ENCODE results near the gene CARD9.

The CARD9 gene

GRCh38 chr9:136387217-136387616 is 13.7 kb upstream of the CARD9 start:
- TF ChIP-seq CTCF (IDR thresholded peaks at IDR 0.05; ENCODE audit: low read depth, low read length), result no peak
- H3K4me3 ChIP-seq (ENCODE audit: low read depth, low read length), result no peak overlapping the region

- no peak overlapping the region for H3K4me3 ChIP-seq (ENCODE audit: low read depth, low read length)
- TF ChIP-seq CTCF (IDR thresholded peaks at IDR 0.05; ENCODE audit: low read depth, low read length), result no peak
These were observed 12.5 kb upstream of the CARD9 start for GRCh38 chr9:136386018-136386417.

GRCh38 chr9:136385015-136385414 is 11.5 kb upstream of the CARD9 start:
- no peak overlapping the region for H3K4me3 ChIP-seq (ENCODE audit: low read depth, low read length)
- no peak for TF ChIP-seq CTCF (IDR thresholded peaks at IDR 0.05; ENCODE audit: low read depth, low read length)

- TF ChIP-seq CTCF (IDR thresholded peaks at IDR 0.05; ENCODE audit: low read depth, low read length), result no peak
- no peak overlapping the region for H3K4me3 ChIP-seq (ENCODE audit: low read depth, low read length)
These were observed 10.0 kb upstream of the CARD9 start for GRCh38 chr9:136383436-136383835.

- no peak for TF ChIP-seq CTCF (IDR thresholded peaks at IDR 0.05; ENCODE audit: low read depth, low read length)
- no peak overlapping the region for H3K4me3 ChIP-seq (ENCODE audit: low read depth, low read length)
These were observed 8.6 kb upstream of the CARD9 start for GRCh38 chr9:136381966-136382513.

GRCh38 chr9:136381311-136381710 is 7.8 kb upstream of the CARD9 start:
- no peak overlapping the region for H3K4me3 ChIP-seq (ENCODE audit: low read depth, low read length)
- no peak for TF ChIP-seq CTCF (IDR thresholded peaks at IDR 0.05; ENCODE audit: low read depth, low read length)

GRCh38 chr9:136380381-136380780 is 6.9 kb upstream of the CARD9 start:
- TF ChIP-seq CTCF (IDR thresholded peaks at IDR 0.05; ENCODE audit: low read depth, low read length), result no peak
- H3K4me3 ChIP-seq (ENCODE audit: low read depth, low read length), result no peak overlapping the region

Data from WI38 (cell line).